PC-9 (cell line): ENCODE results near the gene BPIFB1.
A peak's percentile ranks its signal among the peaks of the same experiment; 100 is the strongest.

Experiments used
- CTCF ChIP-seq: fragments of 200-600 bp; sonication (generic); conservative IDR thresholded peaks from 2 replicates; pipeline ENCODE4 v1.6.1; 2017; ENCODE audit warnings: mixed run types, antibody characterized with exemption, mild to moderate bottlenecking, moderate library complexity
- EZH2 ChIP-seq: fragments of 200-600 bp; sonication (generic); IDR thresholded peaks from 2 replicates; pipeline ENCODE4 v1.8.0; 2017; ENCODE audit warnings: antibody characterized with exemption, low read depth

- TF ChIP-seq CTCF, result peak; percentile 65; the same call in 1 of the 2 replicates
- TF ChIP-seq EZH2, result no peak
These were observed 20.4 kb upstream of the BPIFB1 start for GRCh38 chr20:33262658-33263065.
